ENCODE data around the gene OLA1. TPM values are rescaled to one million over a fixed set of nuclear protein-coding genes. Genes with fewer than 3 reads are reported as not detected.

Gene OLA1
- total RNA-seq, 1 experiment from 2014 or later: 167 TPM

GRCh38 chr2:174224665-174225288 is 23.6 kb downstream of the OLA1 start:
- DNase-seq (ENCODE audit: low read depth): no peak

GRCh38 chr2:174224125-174224524 is 24.2 kb downstream of the OLA1 start:
- DNase-seq (ENCODE audit: low read depth): no peak

- DNase-seq (ENCODE audit: low read depth): no peak
Measured at GRCh38 chr2:174223388-174223787, 24.9 kb downstream of the OLA1 start.

- no peak for DNase-seq (ENCODE audit: low read depth)
Measured at GRCh38 chr2:174222154-174222553, 26.2 kb downstream of the OLA1 start.

DNA sequence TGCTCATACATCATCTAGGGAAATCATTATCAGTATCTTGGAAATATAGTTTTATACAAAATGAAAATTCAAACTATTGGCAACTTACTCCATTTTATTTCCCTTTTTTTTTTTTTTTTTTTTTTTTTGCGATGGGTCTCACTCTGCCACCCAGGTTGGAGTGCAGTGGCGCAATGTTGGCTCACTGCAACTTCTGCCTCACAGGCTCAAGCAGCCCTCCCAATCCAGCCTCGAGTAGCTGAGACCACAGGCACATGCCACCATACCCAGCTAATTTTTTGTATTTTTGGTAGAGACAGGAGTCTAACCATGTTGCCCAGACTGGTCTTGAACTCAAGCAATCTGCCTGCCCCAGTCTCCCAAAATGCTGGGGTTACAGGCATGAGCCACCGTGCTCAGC is 29.0 kb downstream of the OLA1 start:
- DNase-seq (ENCODE audit: low read depth): no peak

DNA sequence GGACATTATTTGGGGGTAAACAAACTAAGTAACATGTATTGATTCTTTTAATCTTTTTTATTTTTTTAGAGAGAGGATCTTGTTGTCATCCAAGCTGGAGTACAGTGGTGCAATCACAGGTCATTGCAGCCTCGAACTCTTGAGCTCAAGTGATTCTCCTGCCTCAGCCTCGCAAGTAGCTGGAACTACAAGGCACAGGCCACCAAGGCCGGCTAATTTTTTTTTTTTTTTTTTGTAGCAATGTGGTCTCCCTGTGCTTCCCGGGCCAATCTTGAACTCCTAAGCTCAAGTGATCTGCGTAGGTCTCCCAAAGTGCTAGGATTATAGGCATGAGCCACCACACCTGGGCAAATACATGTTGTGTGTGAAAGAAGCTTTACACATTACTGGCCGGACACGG is 29.6 kb downstream of the OLA1 start:
- no peak for DNase-seq (ENCODE audit: low read depth)

DNA sequence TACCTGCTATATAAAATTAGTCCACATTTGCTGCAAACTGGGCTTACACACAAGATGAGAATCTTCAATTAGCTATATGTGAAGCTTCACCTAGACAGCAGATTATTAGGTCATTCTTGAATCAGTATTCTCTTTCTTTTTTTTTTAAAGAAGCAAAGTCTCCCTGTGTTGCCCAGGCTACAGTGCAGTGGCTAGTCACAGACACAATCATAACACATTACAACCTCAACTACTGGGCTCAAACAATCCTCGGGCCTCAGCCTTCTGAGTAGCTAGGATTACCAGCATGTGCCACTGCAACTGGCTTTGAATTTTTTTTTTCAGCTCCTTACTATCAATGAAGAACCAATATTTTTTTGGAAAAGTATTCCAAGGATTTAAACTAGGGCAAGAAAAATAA is 30.5 kb downstream of the OLA1 start:
- peak; percentile 12 for DNase-seq (ENCODE audit: low read depth)

DNA sequence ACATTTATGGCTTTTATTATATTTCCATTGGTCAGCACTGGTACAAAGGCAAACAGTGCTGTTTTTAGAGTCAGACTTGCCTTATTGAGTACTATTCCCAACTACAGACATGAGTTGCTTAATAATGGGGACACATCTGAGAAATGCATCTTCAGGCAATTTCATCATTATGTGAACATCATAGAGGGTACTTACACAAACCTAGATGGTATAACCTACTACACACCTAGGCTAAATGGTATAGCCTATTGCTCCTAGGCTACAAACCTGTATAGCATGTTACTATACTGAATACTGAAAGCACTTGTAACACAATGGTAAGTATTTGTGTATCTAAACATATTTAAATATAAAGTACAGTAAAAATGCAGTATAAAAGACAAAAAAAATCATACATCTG is 36.4 kb downstream of the OLA1 start:
- no peak for DNase-seq (ENCODE audit: low read depth)

DNA sequence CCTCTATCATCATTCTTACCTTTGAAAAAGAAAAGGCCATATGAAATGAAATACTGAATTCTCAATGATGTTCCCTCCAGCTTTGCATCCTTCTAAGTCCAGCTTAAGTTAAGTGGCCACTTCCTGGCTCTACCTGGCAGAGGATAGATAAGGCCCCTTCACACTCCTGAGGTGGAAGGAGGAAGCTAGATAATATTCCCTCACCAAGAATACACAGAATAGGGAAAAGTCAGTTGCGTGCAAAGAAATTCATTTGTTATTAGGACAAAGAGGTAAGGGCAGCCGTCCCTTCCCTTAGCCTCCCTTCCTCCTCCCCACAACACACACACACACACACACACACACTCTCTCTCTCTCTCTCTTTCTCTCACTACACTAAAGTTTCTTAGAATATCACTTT is 37.5 kb downstream of the OLA1 start:
- DNase-seq (ENCODE audit: low read depth): no peak

DNA sequence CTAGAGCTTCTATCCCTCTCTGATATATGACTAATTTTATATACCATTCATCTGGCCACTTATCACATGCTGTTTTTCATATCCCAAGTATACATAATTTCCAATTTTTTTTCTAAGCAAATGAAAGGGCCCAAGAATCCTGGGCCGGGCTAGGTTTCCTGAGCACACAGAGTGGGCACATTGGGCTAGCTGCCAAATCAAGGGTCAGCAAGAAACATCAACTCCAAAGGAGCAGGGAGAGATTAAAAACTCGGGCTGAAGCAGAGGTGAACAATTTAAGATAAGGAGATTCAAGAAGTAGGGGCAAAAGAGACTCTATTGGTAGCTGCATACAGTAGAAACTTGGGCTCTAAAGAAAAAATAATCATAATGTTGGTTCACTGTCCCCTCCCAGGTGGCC is 39.0 kb downstream of the OLA1 start:
- DNase-seq (ENCODE audit: low read depth): no peak

DNA sequence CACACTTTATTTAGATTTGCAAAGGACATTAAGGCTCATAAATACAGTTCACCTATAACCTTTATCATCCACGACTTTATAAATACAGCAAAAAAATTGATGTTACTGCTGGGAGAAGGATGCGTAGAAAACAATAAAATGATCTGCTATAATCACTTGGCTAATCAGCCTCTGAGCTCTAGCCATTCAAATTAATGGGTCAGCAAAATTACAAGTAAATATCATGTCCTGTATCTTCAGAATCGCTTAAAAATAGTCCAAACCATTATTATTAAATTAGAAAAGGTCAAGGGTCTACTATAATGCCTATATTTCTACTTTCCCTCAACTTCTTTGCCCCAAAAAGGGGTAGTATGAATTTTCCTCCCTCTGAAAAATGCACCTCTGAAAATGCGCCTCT is 40.3 kb downstream of the OLA1 start:
- DNase-seq (ENCODE audit: low read depth): no peak

- DNase-seq (ENCODE audit: low read depth): no peak
Measured at GRCh38 chr2:174205562-174205961, 42.8 kb downstream of the OLA1 start.

DNA sequence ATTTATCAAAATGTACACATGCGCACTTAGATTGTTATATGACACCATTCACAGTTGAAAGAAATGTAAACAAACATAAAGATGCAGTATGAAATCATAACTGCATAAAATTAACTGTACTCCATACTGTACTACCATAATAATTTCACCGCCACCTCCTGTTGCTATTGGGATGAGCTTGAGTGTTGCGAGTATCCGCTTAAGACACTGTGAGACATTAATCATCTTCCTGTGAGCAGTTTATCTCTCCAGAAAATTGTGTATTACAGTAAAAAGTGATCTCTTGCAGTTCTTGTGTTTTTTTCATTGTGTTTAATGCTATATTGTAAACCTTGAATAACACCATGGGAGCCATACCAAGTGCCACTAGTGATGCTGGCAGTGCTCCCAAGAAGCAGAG is 46.1 kb downstream of the OLA1 start:
- no peak for DNase-seq (ENCODE audit: low read depth)

DNA sequence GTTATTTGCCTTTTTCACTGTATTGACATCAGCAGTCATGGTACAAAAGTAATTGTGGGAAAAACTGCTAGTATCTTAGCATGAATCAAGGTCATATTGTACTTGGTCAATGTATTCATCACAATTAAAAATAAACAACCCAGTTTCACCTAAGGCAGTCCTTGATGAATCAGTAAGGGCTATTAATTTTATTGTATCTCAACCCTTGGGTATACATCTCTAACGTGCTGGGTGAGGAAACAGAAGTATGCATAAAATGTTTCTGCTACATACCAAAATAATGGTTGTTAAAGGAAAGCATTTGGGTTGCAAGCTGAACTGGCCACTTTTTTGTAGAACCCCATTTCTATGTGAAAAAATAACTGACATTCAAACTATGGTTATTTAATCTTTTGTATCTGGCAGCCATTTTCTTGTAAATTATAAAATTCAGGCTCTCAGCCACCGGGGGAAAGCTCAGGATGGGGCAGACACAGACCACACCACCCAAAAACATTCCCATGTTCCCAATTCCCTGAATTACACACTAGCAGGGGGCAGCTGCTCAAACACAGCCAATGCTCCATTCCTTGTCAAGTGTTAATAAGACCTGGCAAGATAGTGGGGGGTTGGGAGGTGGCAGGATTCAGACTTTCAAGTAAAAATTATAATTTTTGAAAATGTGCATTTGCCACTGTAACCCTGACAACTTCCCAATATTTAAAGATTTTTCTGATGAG is 49.3 kb downstream of the OLA1 start:
- DNase-seq (ENCODE audit: low read depth): no peak

DNA sequence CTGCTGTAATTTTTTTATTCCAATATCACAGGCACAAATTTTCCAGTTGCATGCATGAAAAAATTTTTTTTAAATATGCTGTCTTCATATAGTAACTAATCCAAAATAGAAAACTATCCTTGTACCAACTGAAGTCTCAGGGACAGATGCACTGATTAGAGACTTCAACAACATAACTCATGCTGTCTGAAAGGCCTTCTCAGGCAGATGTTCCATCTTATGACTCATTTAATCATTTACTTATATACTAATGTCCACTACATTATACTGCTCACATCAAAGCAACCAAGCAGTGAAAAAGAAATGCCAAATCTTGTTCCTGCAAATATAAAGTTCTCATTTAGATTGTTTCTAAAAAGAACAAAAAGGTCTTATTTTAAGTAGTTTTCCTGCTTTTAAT is 53.1 kb downstream of the OLA1 start:
- DNase-seq (ENCODE audit: low read depth): no peak

GRCh38 chr2:174193737-174194136 is 54.6 kb downstream of the OLA1 start:
- no peak for DNase-seq (ENCODE audit: low read depth)

DNA sequence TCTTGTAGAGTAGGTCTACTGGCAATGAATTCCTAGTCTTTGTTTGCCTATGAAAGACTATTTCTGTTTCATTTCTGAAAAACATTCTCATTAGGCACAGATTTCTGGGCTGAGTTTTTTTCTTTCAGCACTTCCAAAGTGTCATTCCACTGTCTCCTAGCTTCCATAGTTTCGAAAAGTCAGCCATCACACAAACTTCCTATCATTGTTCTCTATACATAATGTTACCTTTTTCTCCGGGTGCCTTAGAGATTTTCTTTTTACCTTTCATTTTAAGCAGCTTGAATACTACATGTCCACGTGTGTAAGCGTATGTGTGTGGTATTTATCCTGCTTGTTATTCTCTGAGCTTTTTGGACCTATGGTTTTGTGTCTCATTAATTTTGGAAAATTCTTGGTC is 55.7 kb downstream of the OLA1 start:
- DNase-seq (ENCODE audit: low read depth): no peak

DNA sequence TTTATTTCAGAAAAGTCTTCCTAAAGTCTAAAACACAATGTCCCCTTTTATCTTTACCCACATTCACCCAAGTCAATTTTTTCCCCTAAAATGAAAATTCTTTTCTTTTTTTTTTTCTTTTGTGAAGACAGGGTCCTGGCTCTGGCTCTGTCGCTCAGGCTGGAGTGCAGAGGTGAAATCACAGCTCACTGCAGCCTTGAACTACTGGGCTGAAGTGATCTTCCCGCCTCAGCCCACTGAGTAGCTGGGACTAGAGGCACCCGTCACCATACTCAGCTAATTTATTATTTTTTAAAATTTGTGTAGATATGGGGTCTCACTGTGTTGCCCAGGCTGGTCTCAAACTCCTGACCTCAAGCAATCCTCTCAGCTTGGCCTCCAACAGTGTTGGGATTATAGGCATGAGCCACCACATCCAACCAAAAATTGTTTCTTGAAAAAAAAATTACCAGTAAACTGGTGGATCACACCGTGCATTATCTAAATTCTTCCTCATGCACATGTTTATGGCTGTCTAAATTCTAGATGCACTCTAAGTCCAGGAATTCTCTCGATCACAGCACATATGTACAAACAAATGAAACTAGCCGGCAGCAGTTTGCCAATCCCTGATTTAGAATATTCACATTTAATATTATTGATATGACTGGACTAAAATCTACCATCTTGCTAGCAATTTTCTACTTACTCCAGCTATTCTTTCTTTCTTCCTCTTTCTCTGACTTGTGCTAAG is 56.8 kb downstream of the OLA1 start:
- no peak for DNase-seq (ENCODE audit: low read depth)

DNA sequence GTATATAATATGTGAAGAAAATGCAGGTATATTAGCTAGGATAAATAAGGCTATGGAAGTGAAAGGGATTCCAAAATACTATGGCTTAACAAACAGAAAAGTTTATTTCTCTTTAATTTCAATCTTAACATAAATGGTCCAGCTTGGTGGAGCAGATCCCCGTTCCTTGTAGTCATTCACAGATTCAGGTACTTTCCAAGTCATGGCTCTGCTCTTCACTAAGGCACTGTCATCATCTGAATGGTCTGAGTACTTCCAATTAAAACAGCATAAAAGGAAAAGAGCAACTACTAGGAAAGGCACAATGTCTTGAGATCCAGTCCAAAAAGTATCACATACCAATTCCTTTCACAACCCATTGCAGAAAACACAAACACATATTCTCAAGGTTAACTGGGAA is 63.4 kb downstream of the OLA1 start:
- DNase-seq (ENCODE audit: low read depth): no peak

DNA sequence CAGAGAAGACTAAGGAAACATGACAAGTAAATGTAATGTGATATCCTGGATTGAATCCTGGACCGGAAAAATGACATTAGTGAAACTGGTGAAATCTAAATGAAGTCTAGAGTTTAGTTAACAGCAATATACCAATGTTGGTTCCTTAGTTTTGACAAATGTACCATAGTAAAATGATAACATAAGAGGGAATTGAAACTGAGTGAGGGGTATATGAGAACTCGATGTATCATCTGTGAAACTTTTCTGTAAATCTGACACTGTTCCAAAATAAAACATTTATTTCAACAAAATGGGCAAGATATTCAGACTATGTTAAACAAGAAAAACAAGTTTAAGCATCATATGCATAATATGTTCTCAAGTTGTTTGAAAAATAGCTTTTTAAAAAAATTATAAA is 63.8 kb downstream of the OLA1 start:
- no peak for DNase-seq (ENCODE audit: low read depth)

- DNase-seq (ENCODE audit: low read depth): no peak
Measured at GRCh38 chr2:174183076-174183475, 65.3 kb downstream of the OLA1 start.

DNA sequence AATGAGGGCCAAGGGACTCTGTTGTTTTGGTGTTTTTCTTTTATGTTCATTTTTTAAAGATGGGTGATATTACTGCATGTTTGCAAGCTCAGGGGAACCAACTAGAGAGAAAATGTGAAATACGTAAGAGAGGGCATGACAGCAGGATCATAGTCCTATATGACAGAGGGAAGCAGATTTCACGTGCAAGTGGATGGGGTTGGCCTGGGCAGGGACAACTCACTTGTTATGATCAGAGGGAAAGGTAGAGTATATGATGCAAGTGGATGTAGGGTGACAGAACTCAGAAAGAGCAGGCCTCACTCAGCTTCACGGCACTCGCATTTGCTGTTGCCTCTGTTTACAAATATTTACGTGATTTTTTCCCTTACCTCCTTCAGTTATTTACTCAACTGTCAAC is 67.0 kb downstream of the OLA1 start:
- DNase-seq (ENCODE audit: low read depth): no peak

GRCh38 chr2:174180726-174181236 is 67.6 kb downstream of the OLA1 start:
- DNase-seq (ENCODE audit: low read depth): no peak

All from HT1080 (cell line).